DOHH2 (cell line): ENCODE results near the gene MTOR.

Experiments used
- CTCF ChIP-seq: fragments of 200-600 bp; sonication (generic); IDR thresholded peaks from one replicate; pipeline ENCODE4 v1.5.1; 2014; ENCODE audit warnings: antibody characterized with exemption, mild to moderate bottlenecking, low read depth, low read length; ENCODE audit not compliant: poor library complexity, severe bottlenecking
- EZH2phosphoT487 ChIP-seq: fragments of 200-600 bp; sonication (generic); IDR thresholded peaks from 2 replicates; pipeline ENCODE4 v1.6.1; 2017; ENCODE audit warnings: borderline replicate concordance, mild to moderate bottlenecking, antibody characterized with exemption, low read length, moderate library complexity, mixed read lengths

GRCh38 chr1:11182884-11183283 lies 79.5 kb downstream of the MTOR start:
- TF ChIP-seq CTCF (no peak), EZH2phosphoT487 (no peak)
